A549 treated with AZD9567 at 1 μM for 4 hours (cell line): ENCODE data around the gene ADPRHL1. TPM values are rescaled to one million over a fixed set of nuclear protein-coding genes. Genes with fewer than 3 reads are reported as not detected.

Source experiments
- total RNA-seq: library from RNA; stranded (reverse); fragments of 200-300 nt; extraction: Qiagen RNA extraction; gene quantifications from 5 replicates; pipeline ENCODE4 v1.2.3, GENCODE V29; 2022; ENCODE audit not compliant: insufficient read depth

The ADPRHL1 gene
- 12.0 to 18.8 TPM (median 13.5 TPM) in 5 replicates for total RNA-seq

GRCh38 chr13:113452942-113453901, at the start of gene ADPRHL1:
ADPRHL1 (minus strand) TSS chr13:113453488; CDS start chr13:113453437, 51 bp downstream.

GRCh38 chr13:113490496-113491417, 37.5 kb upstream of the ADPRHL1 start, which contains the start of gene DCUN1D2:
DCUN1D2 (minus strand) TSS chr13:113490711; CDS start chr13:113490669, 42 bp downstream.

Other genes starting within 250 kb of the ADPRHL1 start
- 40.5 to 49.6 TPM (median 41.8 TPM) in 5 replicates for gene PCID2, start 244.8 kb downstream of the ADPRHL1 start, total RNA-seq
- 47.6 to 56.8 TPM (median 52.9 TPM) in 5 replicates for gene CUL4A, start 243.9 kb downstream of the ADPRHL1 start, total RNA-seq
- 70.4 to 91.9 TPM (median 90.4 TPM) in 5 replicates for gene LAMP1, start 156.2 kb downstream of the ADPRHL1 start, total RNA-seq
- 1.6 to 2.5 TPM (median 1.8 TPM) in 5 replicates for gene GRTP1, start 89.4 kb downstream of the ADPRHL1 start, total RNA-seq
- 7.1 to 13.5 TPM (median 12.0 TPM) in 5 replicates for gene DCUN1D2, start 37.2 kb upstream of the ADPRHL1 start, total RNA-seq
- gene TFDP1, start 131.3 kb upstream of the ADPRHL1 start, total RNA-seq = 98.2 to 112 TPM (median 107 TPM) in 5 replicates
- gene ATP4B, start 204.7 kb upstream of the ADPRHL1 start, total RNA-seq = not detected in 5 replicates
- 0.02 to 0.04 TPM (median 0.02 TPM) in 3 of 5 replicates, not detected in the others for gene GRK1, start 213.7 kb upstream of the ADPRHL1 start, total RNA-seq